A204.1 (cell line): ENCODE results near the gene KRT15.

Source experiments
- FAIRE-seq: peaks from 2 replicates; lab custom pipeline; 2012; peaks lifted over from hg19 to GRCh38; lab: Jason Lieb, UNC

Gene KRT15

DNA sequence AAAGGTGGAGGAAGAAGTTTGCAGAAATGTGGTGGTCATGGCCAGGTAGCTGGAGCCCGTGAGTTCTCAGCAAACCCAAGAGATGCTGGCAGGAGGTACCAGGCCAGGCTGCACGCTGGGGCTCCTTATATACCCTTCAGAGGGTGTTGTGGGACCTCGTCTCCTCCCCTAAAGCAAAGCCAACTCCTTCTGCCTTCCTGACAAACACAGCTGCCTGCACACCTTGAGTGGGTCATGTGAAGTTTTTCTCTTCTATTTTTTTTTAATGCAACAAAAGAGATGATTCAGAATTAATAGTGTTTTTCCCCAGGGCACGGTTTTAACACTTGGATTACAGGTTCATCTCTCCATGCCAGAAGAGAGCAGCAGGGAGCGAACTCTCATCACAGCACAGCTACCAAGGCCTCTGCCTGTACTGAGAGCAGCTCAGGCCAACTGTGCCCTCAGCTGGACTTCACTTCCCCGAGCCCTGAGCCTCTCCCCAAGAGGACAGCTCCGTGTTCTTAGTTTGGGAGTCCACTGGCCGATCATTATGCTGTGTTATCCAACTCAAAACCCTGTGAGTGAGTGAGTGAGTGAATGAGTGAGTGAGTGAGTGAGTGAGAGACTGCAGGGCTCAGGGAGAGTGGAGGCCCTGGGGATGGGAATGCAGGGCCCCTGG lies at the start of gene KRT15:
KRT15 (minus strand) TSS at position 102 of the 661 bp plus-strand sequence; CDS start at position 39, 63 bp downstream.
- no peak for FAIRE-seq

DNA sequence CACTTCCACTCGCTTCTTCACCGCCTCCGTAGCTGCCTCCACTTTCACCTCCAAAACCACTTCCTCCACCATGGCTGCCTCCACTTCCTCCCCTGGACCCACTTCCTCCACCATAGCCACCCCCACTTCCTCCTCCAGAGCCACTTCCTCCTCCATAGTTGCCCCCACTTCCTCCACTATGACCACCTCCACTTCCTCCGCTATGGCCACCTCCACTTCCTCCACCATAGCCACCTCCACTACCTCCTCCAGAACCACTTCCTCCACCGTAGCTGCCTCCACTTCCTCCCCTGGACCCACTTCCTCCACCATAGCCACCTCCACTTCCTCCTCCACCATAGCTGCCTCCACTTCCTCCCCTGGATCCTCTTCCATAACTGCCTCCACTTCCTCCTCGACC lies 48.6 kb upstream of the KRT15 start:
- no peak for FAIRE-seq

- no peak for FAIRE-seq
Observed at GRCh38 chr17:41565338-41565737, 46.6 kb upstream of the KRT15 start.

- FAIRE-seq = no peak
Observed at GRCh38 chr17:41563607-41564170, 45.0 kb upstream of the KRT15 start.

DNA sequence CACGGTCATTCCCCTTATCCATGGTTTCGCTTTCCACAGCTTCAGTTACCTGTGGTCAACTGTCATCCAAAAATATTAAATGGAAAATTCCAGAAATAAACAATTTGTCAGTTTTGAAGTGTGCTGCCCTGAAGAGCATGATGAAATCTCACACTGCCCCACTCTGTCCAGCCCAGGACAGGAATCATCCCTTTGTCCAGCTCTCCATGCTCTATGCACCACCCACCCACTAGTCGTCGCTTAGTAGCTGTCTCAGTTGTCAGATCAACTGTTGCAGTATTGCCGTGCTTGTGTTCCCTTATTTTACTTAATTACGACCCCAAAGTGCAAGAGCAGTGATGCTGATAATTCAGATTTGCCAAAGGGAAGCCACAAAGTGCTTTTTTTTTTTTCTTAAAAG lies 42.9 kb upstream of the KRT15 start:
- no peak for FAIRE-seq

DNA sequence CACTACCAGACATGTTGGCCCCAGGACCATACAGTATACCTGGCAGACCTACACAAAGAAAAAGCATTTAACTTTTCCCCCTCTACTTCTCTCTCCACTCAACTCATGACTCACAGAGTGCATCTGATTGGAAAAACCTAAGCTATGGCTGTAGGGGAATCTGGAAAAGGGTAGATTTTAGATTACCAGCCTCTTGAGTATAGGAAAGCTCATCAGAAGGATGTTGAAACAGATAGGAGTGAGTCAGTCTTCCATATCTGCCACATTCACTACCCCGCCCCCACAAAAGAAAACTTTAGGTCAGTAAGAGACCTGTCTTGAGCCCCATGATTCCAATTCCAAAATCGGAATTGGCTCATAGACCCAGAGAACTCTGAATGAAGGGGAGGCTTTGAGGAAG lies 40.9 kb upstream of the KRT15 start:
- FAIRE-seq = no peak

GRCh38 chr17:41556931-41557330 lies 38.2 kb upstream of the KRT15 start:
- no peak for FAIRE-seq

DNA sequence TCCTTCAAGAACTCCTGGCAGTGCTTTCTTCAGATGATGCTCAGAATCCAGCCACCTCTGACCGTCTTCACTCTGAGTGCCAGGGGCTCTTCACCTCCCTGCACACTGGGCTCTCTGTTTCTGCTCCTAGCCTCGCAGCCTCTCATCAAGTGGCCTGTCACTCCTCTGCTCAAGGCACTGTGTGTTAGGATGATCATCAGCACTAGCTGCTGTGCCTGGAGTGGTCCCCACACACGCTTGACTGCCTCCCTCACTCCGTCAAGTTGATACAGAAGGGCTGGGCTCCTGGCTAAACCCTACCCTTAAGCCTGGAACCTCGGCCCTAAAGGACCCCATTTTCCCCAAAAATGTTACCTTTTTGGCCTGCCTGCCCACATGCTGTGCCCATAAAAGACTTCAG lies 37.6 kb upstream of the KRT15 start:
- no peak for FAIRE-seq

GRCh38 chr17:41555105-41555887 lies 36.6 kb upstream of the KRT15 start:
- FAIRE-seq = no peak

GRCh38 chr17:41553987-41554680 lies 35.4 kb upstream of the KRT15 start:
- no peak for FAIRE-seq

DNA sequence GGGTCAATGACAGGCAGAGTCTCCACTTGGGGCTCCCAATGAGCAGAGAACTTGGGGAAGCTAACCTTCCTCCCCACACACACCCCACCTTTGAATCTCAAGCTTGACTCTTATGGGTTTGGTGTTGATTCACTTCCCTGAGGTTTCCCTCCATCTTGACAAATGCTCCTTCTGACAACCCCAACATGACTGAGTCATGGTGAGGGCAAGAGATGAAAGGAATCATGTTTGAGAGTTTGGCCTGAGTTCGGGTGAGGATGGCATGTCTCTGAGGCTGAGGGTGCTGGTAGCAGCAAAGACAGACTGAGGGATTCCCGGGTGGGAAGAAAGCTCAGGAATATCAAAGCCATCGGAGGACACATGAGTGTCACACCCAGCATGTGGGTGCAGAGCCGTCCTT lies 34.5 kb upstream of the KRT15 start:
- FAIRE-seq = no peak

DNA sequence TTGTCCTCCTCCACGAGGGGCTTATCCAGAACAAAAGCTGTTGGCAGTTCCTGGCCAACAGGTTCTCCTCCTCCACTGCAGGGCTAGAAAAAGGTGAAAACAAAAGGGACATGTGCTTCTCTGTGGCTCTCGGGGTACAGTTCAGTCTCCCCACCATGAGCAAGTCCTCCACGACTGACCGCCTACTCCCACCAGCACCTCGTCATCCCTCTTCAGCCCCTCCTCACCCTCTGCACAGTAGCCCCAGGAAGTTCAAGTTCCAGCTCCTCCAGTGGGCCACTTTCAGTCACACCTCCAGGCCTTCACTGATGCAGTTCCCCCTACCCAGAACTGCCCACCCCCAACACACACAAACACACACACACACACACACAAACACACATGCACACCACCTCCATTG lies 33.8 kb upstream of the KRT15 start:
- no peak for FAIRE-seq

- FAIRE-seq = no peak
Observed at GRCh38 chr17:41551365-41551764, 32.7 kb upstream of the KRT15 start.

DNA sequence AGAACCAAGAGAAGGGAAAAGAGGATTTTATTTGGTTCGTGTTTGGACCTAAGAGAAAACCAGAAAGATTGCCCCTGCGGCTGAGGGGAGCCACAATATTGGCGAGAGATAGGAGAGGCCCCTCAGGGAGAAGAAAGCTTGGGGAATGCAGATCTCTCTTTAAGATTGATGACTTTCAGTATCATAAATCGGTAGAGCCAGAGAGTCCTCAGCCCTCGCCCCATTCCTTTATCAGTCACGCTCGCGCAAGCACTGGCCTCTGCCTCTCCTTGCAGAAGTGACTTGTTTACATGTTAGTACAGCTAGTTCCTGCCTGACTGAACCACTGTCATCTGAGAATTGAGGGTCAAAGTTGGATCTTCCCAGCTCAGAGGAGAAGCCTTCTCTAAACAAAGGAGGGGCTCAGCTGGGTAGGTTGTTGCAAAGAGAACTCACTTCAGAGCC lies 30.9 kb upstream of the KRT15 start:
- FAIRE-seq = no peak

DNA sequence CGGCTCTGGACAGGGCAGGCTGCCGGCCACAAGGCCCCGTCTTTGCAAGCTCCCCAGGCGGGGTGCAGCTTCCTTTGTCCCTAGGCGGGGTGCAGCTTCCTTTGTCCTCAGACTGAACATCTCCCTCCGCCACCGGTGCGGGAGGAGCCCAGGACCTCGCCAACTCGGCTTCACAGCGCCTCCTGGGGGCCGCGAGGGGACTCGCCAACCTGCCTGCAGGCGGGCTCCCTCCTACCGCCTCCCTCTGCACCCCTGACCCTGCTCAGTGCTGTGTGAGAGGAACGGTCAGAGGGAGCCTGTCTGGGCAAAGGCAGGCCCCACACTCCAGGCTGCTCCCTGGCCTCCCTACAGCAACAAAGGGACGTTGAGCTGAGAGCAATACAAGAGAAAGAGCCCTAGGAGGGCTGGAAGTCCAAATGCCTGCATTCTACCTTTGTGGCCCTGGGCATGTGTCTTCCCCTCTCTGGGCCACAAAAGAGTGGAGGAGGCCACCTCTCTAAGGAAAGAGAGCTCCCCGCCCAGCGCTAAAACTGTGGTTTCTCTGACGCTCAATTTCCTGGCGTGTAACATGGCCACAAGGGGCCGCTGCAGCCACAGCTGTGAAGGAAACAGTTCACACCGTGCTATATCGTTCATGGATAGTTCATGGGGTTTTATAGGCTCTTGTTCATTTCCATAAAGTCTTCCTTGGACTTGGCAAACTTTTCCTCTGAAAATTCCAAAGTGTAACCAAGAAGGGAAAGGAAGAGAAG lies 30.3 kb upstream of the KRT15 start:
- peak; percentile 76 for FAIRE-seq

DNA sequence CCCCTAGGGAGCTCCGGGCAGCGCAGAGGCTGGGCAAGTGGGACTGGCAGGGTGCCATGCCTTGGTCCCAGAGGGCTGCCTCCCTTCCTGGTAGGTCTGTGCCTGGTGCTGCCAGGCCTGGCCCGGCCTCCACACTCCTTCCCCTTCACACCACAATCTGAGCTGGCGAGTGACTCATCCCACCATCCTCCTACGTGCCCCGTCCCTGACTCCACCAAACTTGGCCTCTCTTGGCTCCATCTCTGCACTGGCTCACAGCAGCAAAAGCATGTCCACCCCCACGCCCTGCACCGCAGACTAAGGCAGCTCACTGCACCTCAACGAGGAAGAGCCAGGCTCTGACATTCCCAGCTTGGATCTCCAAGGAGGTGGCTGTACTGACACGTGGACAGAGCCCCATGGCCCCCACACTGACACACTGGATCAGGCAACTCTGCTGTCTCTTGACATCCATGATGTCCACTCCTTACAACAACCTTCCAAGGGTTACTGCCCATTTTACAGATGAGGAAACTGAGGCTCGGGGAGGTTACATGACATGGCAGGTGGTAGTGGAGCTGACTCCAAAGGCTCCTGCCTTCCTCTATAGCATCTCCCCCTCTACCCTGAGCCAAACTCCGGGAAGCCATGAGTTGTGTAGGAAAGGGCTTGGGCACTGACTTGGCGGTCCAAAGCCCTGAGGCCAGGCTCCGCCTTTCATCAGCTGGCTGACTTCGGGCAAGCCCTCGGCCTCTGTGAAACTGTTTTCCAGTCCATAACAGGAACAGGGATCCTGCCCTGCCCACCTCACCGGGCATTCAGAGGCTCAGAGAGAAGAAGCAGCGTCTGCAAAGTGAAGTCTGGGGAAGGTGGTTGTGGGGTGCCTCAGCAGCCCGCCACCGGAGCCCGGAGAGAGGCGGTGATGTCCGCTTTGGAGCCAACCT lies 29.5 kb upstream of the KRT15 start:
- FAIRE-seq = no peak

DNA sequence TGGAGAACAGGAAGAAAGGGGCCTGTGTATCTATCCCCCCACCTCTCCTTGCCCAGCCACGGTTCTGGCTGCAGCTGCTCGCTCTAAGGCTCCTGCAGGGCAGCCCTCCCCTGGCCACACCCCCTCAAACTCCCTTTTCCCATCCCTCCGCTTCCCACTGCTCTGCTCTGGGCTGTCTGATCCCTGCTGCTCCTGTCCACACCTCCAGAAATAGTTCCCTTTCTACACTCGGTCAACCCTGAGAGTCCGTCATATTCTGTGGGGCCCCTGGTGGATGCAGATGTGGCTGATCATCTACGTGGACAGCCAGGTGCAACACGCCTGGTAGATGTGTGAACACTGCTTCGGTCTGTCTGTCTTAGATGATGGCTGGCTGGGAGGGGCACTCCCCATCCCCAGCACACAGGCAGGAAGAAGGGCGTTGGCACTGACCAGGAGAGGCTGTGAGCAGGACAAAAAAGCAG lies 28.7 kb upstream of the KRT15 start:
- FAIRE-seq = no peak

DNA sequence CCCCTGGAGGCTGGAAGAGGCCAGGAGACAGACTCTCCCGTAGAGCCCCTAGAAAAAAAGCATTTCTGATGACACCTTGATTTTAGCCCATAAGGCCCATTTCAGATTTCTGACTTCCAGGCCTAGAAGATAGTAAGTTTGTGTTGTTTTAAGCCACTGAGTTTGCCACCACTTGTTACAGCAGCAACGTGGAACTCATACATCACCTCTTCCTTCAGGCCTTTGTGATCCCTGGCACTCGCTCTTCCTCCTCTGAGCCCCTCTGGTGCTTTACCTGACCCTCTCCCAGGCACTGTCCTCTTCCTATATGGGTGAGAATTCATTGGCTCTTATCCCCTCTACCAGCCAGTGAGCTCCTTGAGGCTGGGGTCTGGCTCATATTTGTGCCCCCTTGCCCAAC lies 28.1 kb upstream of the KRT15 start:
- FAIRE-seq = no peak

DNA sequence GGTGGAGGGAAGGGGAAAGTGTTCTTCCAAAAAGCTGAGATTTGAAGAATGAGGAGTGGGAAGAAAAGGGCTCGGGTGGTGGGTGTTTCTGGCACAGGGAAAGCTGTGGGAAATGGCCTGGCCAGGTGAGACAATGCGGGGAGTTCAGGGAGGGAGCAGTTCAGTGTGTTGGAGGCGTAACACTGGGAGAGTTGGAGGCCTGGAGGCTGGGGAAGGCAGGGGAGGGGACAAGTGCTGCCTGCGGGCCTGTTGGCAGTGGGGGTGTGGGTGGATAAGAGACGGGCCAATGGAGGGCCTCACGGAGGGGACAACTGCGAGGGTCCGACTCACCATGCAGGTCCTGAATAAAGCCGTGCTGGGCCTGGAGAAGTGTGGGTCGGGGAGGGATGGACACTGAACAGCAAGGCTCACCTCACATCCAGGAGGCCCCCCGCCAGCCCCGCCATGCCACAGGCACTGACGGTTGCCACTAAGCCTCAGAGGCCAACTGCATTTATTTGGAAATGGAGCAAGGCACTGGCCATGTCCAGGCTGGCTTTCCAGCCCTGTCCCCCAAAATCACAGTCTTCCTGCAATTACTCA lies 27.2 kb upstream of the KRT15 start:
- no peak for FAIRE-seq

- no peak for FAIRE-seq
Observed at GRCh38 chr17:41544935-41545334, 26.2 kb upstream of the KRT15 start.

DNA sequence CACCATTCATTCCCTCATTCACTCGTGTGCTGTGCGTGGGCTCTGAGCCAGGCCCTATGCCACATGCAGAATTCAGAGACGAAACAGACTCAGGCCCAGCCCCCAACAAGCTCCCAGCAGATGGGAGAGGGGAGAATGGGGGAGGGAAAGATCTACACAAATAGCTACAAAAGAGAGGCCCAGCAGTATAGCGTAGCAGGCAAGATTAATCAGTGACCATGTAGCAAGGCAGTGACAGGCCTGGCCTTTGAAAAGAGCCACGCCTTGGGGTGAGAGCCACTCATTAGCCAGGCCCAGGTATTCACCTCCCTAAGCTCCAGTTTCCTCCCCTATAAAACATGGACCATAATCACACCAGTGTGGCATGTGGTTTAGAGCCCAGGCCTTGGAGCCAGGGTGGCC lies 25.8 kb upstream of the KRT15 start:
- no peak for FAIRE-seq
